Loucy (cell line): ENCODE data around the gene DDX10.

ENCODE experiments used
- H2AFZ ChIP-seq: fragments of 200-600 bp; sonication (generic); 2 replicates; pipeline ENCODE4 v1.6.0; 2016; ENCODE audit warnings: antibody characterized with exemption, mild to moderate bottlenecking, low read length, moderate library complexity
- H3F3A ChIP-seq: fragments of 200-600 bp; 2 replicates; pipeline ENCODE4 v1.6.0; 2016; ENCODE audit warnings: antibody characterized with exemption, low read depth, mild to moderate bottlenecking
- H3K27me3 ChIP-seq: fragments of 200-600 bp; sonication (generic); 2 replicates; pipeline ENCODE4 v1.6.1; 2014; ENCODE audit warnings: low read length, mild to moderate bottlenecking; ENCODE audit not compliant: insufficient read depth, poor library complexity, severe bottlenecking
- H3K36me3 ChIP-seq: fragments of 200-600 bp; sonication (generic); 2 replicates; pipeline ENCODE4 v1.6.1; 2016; ENCODE audit warnings: low read length; ENCODE audit not compliant: insufficient read depth
- H3K4me1 ChIP-seq: fragments of 200-600 bp; sonication (generic); 2 replicates; pipeline ENCODE4 v1.5.1; 2014; ENCODE audit warnings: low read length, mild to moderate bottlenecking; ENCODE audit not compliant: insufficient read depth, poor library complexity, severe bottlenecking
- H3K4me2 ChIP-seq: fragments of 200-600 bp; sonication (generic); 2 replicates; pipeline ENCODE4 v1.6.0; 2014; ENCODE audit warnings: antibody characterized with exemption, low read length, low read depth, mild to moderate bottlenecking; ENCODE audit not compliant: poor library complexity, severe bottlenecking
- H3K4me3 ChIP-seq: fragments of 200-600 bp; sonication (generic); 2 replicates; pipeline ENCODE4 v1.5.1; 2014; ENCODE audit warnings: low read length, mild to moderate bottlenecking, mixed read lengths; ENCODE audit not compliant: poor library complexity, severe bottlenecking
- H3K79me2 ChIP-seq: fragments of 200-600 bp; sonication (generic); 2 replicates; pipeline ENCODE4 v1.6.1; 2014; ENCODE audit warnings: low read length; ENCODE audit not compliant: insufficient read depth
- H3K9ac ChIP-seq: fragments of 200-600 bp; sonication (generic); 2 replicates; pipeline ENCODE4 v1.6.0; 2014; ENCODE audit warnings: mild to moderate bottlenecking, low read depth, low read length, moderate library complexity; ENCODE audit not compliant: poor library complexity, severe bottlenecking
- H3K9me2 ChIP-seq: fragments of 200-600 bp; sonication (generic); replicated peaks from 2 replicates; pipeline ENCODE4 v1.6.1; 2016; ENCODE audit warnings: low read depth, low read length, mixed read lengths
- H3K9me3 ChIP-seq: fragments of 200-600 bp; sonication (generic); 2 replicates; pipeline ENCODE4 v1.6.1; 2014; ENCODE audit warnings: mild to moderate bottlenecking, antibody characterized with exemption, low read length, low read depth; ENCODE audit not compliant: insufficient read depth
- H4K20me1 ChIP-seq: fragments of 200-600 bp; sonication (generic); 2 replicates; pipeline ENCODE4 v1.6.0; 2014; ENCODE audit warnings: antibody characterized with exemption, low read length, mild to moderate bottlenecking; ENCODE audit not compliant: insufficient read depth, poor library complexity, severe bottlenecking
- CTCF ChIP-seq: fragments of 200-600 bp; sonication (generic); conservative IDR thresholded peaks from 2 replicates; pipeline ENCODE4 v1.5.1; 2014; ENCODE audit warnings: mild to moderate bottlenecking, antibody characterized with exemption, low read length
- EZH2phosphoT487 ChIP-seq: fragments of 200-600 bp; IDR thresholded peaks from 2 replicates; pipeline ENCODE4 v1.6.1; 2018; ENCODE audit warnings: antibody characterized with exemption, mild to moderate bottlenecking, moderate library complexity, borderline replicate concordance

Gene DDX10

DNA sequence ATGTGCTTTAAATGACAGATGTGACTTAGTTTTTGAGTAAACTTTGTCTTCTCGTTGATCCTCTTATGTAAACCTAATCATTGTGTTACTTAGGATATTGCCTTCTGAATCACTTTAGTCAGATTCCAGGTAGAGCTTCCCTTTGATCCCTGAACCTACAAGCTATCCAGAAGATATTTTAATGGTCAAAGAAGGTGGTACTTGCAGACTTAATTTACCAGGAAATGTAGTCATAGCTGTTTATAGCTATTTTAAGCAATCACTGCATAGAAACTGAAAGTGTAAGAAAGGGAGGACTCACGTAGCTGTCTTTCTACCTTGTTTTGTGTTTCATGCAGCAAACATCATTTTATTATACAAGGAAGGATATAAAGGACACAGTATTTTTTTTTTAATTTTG lies 189.5 kb downstream of the DDX10 start:
- H3K36me3 ChIP-seq: peaks cover 15% of the 10 kb centered on the region; the same call in 1 of the 2 replicates
- H2AFZ ChIP-seq: no peak overlapping the region
- H3F3A ChIP-seq: no peaks in the 10 kb centered on the region
- TF ChIP-seq EZH2phosphoT487 (no peak), CTCF (no peak)
- H3K4me1 ChIP-seq: peaks cover under 1% of the 10 kb centered on the region
- no peaks in the 10 kb centered on the region for H3K27me3 ChIP-seq
- H3K9me3 ChIP-seq: no peaks in the 10 kb centered on the region
- no peak overlapping the region for H3K4me3 ChIP-seq
- no peaks in the 10 kb centered on the region for H3K79me2 ChIP-seq
- no peak overlapping the region for H3K4me2 ChIP-seq
- no peaks in the 10 kb centered on the region for H4K20me1 ChIP-seq
- no peaks in the 10 kb centered on the region for H3K9me2 ChIP-seq
- no peak overlapping the region for H3K9ac ChIP-seq

GRCh38 chr11:108857382-108857781 lies 192.5 kb downstream of the DDX10 start:
- TF ChIP-seq EZH2phosphoT487 (no peak), CTCF (no peak)
- Histone ChIP-seq H4K20me1 (no peaks in the 10 kb centered on the region), H3K9me3 (no peaks in the 10 kb centered on the region), H3K36me3 (peaks cover 10% of the 10 kb centered on the region; the same call in 1 of the 2 replicates), H3K79me2 (no peaks in the 10 kb centered on the region), H3K9ac (no peak overlapping the region), H3F3A (no peaks in the 10 kb centered on the region), H2AFZ (no peak overlapping the region), H3K4me3 (no peak overlapping the region), H3K4me1 (peaks cover 5% of the 10 kb centered on the region), H3K4me2 (no peak overlapping the region), H3K27me3 (no peaks in the 10 kb centered on the region), H3K9me2 (no peaks in the 10 kb centered on the region)

- Histone ChIP-seq H3K79me2 (no peaks in the 10 kb centered on the region), H3K27me3 (no peaks in the 10 kb centered on the region), H3K36me3 (peaks cover 5% of the 10 kb centered on the region; the same call in 1 of the 2 replicates), H3K4me3 (no peak overlapping the region), H3K9me3 (no peaks in the 10 kb centered on the region), H2AFZ (no peak overlapping the region), H3K4me2 (no peak overlapping the region), H3K4me1 (peaks cover 5% of the 10 kb centered on the region), H3K9me2 (no peaks in the 10 kb centered on the region), H3K9ac (no peak overlapping the region), H3F3A (no peaks in the 10 kb centered on the region), H4K20me1 (no peaks in the 10 kb centered on the region)
- TF ChIP-seq EZH2phosphoT487: no peak
- no peak for TF ChIP-seq CTCF
These were observed 193.8 kb downstream of the DDX10 start for GRCh38 chr11:108858622-108859021.
